NB4 (cell line): ENCODE results near the gene VMAC.

Experiments
- DNase-seq: peaks from one replicate; pipeline ENCODE4 v3.0.0; 2010; ENCODE audit warnings: low read depth
- H3K4me3 ChIP-seq: one replicate; pipeline ENCODE4 v1.5.1; 2011; ENCODE audit warnings: mild to moderate bottlenecking, low read depth, low read length, moderate library complexity
- MYC ChIP-seq: IDR thresholded peaks from 2 replicates; pipeline ENCODE4 v1.6.1; 2011; ENCODE audit warnings: low read depth, low read length
- POLR2A ChIP-seq: IDR thresholded peaks from 2 replicates; pipeline ENCODE4 v1.6.1; 2011; ENCODE audit warnings: mild to moderate bottlenecking; ENCODE audit not compliant: insufficient read length; ENCODE audit errors: extremely low read depth
- TF ChIP-seq, protein P1 (sequence below): IDR thresholded peaks from 2 replicates; pipeline ENCODE4 v1.6.1; 2011; ENCODE audit warnings: low read depth, low read length
- TF ChIP-seq, protein P2 (sequence below): IDR thresholded peaks from one replicate; pipeline ENCODE4 v1.5.1; 2012; ENCODE audit warnings: low read depth, low read length

VMAC gene

DNA sequence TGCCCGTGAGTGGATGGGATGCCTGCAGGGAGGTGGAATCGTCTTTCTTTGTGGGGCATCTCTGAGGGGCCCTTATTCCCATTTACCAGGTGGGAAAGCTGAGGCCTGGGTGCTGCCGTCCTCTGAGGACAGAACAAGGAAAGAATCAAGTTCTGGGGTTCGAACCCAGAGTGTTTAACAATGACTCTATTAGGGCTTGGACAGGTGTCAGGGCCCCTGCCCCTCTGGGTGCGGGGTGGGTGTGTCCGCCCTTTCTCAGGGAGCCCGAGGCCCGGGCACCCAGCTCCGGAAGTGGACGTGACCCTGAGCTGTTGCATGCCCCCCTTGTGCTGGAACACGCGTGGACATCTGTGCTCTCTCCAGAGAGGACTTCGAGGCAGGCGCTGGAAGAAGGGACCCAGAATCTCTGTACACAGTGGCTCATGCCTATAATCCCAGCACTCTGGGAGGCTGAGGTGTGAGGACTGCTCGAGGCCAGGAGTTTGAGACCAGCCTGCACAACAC, 11.8 kb upstream of the VMAC start:
- TF ChIP-seq, protein P1, sequence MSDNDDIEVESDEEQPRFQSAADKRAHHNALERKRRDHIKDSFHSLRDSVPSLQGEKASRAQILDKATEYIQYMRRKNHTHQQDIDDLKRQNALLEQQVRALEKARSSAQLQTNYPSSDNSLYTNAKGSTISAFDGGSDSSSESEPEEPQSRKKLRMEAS: no peak
- TF ChIP-seq, protein P2, sequence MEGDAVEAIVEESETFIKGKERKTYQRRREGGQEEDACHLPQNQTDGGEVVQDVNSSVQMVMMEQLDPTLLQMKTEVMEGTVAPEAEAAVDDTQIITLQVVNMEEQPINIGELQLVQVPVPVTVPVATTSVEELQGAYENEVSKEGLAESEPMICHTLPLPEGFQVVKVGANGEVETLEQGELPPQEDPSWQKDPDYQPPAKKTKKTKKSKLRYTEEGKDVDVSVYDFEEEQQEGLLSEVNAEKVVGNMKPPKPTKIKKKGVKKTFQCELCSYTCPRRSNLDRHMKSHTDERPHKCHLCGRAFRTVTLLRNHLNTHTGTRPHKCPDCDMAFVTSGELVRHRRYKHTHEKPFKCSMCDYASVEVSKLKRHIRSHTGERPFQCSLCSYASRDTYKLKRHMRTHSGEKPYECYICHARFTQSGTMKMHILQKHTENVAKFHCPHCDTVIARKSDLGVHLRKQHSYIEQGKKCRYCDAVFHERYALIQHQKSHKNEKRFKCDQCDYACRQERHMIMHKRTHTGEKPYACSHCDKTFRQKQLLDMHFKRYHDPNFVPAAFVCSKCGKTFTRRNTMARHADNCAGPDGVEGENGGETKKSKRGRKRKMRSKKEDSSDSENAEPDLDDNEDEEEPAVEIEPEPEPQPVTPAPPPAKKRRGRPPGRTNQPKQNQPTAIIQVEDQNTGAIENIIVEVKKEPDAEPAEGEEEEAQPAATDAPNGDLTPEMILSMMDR: no peak
- no peak for TF ChIP-seq MYC
- no peak for TF ChIP-seq POLR2A
- H3K4me3 ChIP-seq: no peak overlapping the region
- no peak for DNase-seq

DNA sequence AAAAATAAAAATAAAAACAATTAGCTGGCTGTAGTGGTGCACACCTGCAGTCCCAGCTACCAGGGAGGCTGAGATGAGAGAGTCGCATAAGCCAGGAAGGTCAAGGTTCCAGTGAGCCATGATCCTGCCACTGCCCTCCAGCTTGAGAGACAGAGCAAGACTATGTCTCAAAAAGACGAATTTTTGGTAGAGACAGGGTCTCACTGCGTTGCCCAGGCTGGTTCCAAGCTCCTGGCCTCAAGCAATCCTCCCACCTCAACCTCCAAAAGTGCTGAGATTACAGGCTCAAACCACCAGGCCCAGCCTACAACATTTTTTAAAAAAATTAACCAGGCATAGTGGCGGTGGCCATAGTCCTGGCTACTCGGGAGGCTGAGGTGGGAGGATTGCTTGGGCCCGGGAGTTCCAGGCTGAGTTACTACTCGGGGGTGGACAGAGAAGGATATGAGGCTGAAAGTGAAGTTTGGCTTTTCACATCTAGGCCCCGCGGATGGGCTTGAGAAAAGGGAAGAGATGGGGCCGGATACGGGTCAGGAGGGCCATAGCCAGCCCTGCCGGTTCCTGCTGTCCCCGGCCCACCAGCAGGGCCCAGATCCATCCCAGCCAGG, 11.3 kb upstream of the VMAC start:
- no peak overlapping the region for H3K4me3 ChIP-seq
- DNase-seq: no peak
- TF ChIP-seq POLR2A: no peak
- TF ChIP-seq, protein P1: no peak
- TF ChIP-seq, protein P2: no peak
- no peak for TF ChIP-seq MYC

DNA sequence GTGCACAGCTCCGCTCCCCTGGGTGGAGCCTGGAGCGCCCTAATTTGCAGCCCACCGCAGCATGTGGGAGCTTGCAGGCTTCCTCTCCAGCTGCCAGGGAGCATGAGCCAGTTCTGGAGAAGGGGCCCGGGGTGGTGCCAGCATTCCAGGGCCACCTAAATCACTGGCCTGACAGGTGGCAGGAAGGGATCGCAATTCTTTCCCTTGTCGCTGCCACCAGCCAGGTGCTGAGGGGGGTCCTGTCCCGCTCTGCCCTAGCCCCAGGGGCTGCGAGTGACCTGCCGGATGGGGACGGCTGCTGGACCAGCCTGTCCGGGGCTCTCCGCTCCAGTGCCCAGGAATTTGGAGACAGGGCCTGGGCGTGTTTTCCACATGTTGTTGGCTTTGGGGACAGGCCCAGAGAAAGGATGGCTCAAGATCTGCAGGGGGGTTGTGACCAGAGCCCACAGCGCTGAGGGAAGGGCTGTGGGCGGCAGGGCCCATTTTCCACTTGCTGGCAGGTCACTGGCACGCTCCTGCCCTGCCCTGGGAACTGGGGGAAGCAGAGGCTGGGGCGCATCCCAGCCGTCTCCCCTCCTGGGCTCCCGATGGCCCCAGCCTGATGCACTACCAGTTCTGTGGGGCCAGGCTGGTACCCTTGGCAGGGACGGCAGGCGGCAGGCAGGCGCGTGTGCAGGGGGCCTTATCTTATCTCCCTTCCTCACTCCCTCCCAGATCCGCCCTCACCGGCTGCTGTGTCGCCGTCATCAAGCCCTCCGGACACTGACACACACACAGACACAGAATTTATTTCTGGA, 10.6 kb upstream of the VMAC start:
- H3K4me3 ChIP-seq: no peak overlapping the region
- TF ChIP-seq POLR2A (no peak), MYC (no peak)
- TF ChIP-seq, protein P1: no peak
- TF ChIP-seq, protein P2: no peak
- DNase-seq: no peak

DNA sequence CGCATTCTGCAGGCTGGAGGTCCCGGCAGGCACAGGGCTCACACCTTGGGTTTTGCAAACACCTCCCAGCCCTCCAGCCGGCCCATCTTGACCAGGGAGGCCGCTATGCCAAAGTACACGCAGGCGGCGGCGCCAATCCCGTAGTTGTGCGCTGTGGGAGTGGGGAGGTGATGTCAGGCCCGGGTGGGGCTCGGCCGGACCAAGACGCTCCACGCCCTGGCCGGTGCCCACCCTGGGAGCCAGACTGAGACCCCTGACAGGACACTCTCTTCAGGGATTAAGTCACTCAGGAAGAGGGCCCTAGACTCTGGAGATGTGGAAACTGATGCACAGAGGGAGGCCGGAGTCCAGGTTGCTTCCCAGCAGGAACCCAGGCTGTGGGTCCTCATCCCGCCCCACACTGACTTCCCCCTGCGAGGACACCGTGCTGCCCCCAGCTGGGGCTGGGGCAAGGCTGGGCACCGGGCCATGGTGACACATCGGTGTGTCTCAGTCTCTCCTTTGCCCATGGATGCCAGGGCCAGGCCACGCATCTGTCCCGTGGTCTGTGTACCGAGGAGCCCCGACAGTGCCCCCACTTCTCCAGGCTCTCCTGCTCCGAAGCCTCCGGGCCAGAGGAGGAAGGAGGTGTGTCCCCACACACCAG, 9.8 kb upstream of the VMAC start:
- no peak overlapping the region for H3K4me3 ChIP-seq
- TF ChIP-seq MYC (no peak), POLR2A (no peak)
- TF ChIP-seq, protein P1: no peak
- TF ChIP-seq, protein P2: no peak
- no peak for DNase-seq

DNA sequence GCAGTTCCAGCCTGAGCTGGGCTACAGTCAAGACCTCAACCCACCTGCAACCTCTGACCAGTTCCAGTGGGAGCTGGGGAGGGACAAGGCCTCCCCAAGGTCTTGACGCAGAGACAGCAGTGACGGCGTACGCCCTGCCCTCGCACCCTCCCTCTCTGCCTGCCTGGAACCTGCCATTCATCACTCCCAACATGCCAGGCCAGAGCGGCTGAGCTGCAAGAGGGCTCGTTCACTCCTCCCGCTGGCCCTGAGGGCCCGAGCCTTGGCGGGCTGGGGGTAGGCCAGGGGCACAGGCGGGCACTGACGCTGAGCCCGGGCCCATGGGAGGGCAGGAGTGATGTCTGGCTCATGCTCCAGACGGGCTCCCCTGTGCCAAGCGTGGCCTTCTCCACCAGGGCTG, 9.3 kb upstream of the VMAC start:
- no peak for DNase-seq
- H3K4me3 ChIP-seq: no peak overlapping the region
- no peak for TF ChIP-seq POLR2A
- TF ChIP-seq, protein P2: no peak
